HG03354 (cell line): Measurements from ENCODE around the gene HABP4.

Experiments used
- ATAC-seq: cut with Tn5 transposase; IDR thresholded peaks from one replicate; pipeline ENCODE4 v1.9.1; 2021; ENCODE audit warnings: mild to moderate bottlenecking; ENCODE audit not compliant: unreplicated experiment, poor library complexity, severe bottlenecking

HABP4 gene

GRCh38 chr9:96430377-96430776, 19.6 kb upstream of the HABP4 start:
- no peak for ATAC-seq

GRCh38 chr9:96435345-96435744, 14.6 kb upstream of the HABP4 start:
- no peak for ATAC-seq

- ATAC-seq: no peak
Observed at GRCh38 chr9:96436063-96436455, 13.9 kb upstream of the HABP4 start.

DNA sequence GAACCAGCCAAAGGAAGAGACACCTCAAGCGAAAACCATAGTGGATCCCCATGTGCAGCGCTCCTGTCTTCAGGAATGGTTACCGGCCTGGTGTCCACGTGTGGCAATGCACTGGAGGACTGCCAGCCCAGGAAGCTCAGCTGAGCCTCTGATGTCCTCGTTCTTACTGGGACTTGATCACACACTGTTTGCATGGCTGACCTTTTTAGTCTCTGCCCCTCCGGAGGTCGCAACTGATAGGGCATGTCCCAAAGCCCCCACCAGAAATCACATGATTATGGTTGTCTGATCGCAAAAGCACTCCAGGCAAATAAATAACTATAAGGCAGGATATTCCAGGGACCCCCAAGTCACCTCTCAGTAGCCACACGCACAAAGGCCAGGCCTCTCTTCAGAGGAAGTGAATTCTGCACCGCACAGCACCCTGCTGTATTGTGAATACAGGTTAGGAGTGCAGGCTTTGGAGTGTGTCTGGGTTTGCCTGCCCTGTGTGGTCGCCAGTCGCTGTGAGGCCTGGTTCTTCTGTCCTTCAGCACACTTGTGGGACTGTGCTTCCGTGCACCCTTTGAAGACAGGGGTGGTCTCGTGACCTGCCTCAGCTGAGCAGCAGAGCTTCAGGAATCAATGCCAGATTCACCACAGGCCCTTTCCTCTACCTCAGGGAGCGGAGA, 13.4 kb upstream of the HABP4 start:
- ATAC-seq: no peak

DNA sequence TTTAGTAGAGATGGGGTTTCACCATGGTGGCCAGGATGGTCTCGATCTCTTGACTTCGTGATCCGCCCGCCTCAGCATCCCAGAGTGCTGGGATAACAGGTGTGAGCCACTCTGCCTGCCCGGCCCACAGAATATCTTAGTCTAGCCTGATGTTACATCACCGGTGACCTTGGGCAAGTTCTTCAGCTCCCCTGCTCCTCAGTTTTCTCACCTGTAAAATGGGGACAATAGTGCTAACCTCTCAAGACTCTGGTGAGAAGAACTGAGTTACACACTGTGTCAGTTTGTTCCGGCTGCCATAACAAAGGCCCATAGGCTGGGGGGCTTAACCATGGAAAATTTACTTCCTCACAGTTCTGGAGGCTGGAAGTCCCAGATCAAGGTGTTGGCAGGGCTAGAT, 12.5 kb upstream of the HABP4 start:
- no peak for ATAC-seq

DNA sequence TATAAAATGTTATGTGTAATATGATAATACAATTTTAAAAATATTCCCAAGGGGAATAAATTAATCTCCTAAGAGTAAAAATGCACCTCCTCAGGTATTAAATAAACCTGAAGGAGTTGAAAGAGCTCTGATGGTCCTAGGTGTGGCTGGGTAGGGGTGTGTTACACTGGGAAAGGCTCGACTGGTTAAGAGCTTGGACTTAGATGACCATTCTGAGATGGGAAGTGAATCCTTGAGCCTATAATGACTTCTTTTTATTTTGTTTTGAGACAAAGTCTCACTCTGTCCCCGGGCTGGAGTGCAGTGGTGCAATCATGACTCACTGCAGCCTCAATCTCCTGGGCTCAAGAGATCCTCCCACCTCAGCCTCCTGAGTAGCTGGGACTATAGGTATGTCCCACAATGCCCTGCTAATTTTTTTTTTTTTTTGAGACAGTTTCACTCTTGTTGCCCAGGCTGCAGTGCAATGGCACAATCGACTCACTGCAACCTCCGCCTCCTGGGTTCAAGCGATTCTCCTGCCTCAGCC, 9.2 kb upstream of the HABP4 start:
- no peak for ATAC-seq

DNA sequence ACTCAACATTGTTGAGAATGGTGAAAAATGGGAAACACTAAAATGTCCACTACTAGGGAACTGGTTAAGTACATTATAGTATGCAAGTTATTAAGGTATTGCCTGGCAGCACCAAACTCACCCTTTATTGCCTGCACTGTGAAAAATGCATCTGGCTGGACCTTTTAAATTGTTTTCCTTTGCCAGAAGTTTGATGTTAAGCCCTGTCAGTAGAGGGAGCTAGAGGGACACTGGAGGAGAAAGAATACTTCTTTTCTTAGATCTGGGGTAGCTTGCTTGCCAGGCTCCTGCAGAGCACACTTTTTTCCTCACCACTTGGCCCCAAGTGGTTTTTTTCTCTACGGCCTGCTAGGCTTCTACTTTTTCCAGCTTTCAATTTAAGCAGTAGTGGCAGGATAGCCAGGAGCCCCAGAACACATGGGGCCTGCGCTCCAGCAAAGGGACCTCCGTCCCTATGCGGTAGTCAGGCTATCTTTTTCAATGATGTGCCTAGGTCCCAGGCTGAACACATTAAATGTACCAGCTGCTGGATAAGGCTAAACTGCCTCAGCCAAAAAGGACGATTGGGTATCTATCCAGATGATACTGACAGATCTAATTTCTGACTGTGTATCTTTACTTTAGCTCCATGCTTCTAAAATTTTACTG, 8.0 kb upstream of the HABP4 start:
- ATAC-seq: no peak

DNA sequence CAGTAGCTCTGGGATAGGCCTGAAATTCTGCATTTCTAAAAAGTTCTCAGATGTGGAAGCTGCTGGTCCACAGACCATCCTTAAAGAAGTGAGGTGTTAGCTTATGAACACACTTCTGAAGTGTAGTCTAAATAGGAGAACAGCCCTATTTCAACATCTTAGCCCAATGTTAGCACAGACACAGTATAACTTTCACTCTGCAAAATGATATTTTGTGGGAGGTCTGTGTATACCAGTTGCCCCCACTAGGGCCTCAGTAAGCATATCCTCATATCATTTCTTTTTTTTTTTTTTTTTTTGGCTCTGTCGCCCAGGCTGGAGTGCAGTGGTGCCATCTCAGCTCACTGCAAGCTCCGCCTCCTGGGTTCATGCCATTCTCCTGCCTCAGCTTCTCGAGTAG, 7.5 kb upstream of the HABP4 start:
- no peak for ATAC-seq

GRCh38 chr9:96447406-96447805, 2.6 kb upstream of the HABP4 start:
- no peak for ATAC-seq

DNA sequence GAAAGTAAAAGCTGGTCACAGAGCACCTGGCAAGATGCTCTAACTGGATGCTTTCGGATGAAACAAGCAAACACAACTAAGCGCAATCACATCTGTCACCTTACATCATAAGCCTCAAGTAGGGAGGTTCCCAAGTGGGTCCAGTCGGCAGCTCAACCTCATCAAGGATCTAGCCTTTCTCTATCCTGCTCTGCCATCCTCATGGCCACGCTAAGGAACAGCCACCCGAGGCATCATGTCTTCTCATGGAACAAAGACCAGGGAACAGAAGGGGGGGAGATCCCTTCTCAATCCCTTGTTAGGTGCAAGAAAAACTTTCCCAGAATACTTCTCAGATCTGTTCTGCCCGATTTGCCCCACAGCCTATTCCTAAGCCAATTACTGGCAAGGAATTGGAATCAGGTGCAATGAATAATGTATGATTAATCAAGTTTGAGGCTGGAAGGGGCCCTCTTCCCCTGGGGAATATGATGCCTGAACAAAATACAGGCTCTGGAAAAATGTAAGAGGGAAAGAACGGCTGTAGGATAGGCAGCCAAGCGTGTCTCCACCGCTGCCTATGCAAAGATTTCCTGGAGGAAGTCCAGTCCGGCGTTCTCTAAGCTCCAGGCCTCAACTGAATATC, 1.3 kb upstream of the HABP4 start:
- ATAC-seq: no peak

DNA sequence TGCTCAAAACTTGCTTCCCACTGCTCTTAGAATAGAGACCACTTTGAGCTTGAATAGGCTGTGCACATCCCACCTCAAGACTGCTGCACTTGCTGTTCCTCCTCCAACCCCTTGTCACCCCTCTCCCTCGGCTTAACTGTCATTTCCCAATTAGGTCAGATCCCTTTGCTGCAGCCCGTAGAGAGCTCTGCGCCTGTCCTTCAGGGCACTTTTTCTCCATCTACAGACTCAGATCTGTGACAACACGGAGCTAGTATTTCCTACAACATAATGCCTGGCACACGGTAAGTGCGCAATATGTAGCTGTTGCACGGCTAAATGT, 485 bp upstream of the HABP4 start:
- ATAC-seq: peak; percentile 21

DNA sequence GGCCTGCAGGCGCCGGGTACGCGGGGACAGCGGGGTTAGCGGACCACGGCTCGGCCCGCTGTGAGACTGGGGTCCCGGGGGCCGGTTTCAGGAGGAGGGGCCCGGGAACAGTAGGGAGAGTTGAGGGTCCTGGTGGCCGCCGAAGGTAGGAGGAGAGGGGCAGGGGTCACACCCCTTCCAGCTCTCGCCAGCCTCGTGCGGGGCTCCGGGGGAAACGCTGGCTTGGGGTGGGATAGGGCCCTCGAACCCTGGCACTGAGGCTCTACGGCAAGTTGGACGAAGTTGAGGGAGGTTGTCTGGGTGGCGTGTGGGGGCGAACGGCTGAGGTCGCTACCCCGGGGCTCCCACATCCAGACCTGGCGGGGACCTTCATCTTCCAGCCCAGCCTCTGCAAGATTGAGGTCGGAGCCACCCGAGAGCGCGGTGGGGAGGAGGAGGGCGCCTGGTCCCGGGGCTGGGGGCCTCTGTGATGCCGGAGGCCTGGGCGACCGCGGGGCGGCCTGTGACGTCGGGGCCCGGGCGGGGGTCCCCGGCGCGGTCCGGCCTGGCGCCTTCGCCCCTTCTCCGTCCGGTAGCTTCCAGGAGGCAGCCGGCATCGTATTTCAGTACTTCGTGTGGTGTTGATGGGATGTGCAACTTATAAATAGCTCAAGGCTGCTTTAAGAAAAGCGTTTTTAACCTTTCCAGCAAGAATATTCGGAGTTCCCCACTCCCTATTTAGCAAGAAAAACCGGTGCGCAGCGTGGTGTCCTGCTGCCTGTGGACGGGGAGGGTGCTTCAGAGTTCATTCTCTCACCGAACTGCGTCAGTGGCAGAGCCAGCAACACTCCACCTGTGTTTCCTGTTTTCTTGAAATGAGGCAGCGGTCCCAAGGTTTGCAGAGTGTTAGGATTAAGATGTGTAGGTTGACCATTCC, 902 bp downstream of the HABP4 start:
- ATAC-seq: peak; percentile 4

DNA sequence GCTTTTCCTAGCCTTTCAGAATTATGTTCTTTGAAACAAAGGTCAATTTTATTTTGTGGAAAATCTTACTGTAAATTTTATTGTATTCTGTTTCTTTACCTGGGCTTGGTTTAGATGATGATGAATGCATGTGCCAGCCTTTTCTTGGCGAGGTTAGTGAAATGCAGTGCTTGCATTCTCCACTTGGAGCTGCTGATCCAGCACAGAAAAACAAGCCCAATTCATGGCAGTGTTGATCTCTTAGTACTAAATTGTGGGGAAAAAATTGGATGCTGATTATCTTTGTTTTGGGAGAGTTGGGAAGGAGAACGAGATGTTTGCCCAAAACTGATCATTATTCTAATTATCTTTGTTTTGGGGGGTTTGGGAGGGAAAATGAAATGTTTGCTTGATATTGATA, 3.7 kb downstream of the HABP4 start:
- ATAC-seq: no peak

GRCh38 chr9:96457266-96457665, 7.3 kb downstream of the HABP4 start:
- ATAC-seq: no peak

GRCh38 chr9:96458226-96458625, 8.3 kb downstream of the HABP4 start:
- ATAC-seq: no peak

DNA sequence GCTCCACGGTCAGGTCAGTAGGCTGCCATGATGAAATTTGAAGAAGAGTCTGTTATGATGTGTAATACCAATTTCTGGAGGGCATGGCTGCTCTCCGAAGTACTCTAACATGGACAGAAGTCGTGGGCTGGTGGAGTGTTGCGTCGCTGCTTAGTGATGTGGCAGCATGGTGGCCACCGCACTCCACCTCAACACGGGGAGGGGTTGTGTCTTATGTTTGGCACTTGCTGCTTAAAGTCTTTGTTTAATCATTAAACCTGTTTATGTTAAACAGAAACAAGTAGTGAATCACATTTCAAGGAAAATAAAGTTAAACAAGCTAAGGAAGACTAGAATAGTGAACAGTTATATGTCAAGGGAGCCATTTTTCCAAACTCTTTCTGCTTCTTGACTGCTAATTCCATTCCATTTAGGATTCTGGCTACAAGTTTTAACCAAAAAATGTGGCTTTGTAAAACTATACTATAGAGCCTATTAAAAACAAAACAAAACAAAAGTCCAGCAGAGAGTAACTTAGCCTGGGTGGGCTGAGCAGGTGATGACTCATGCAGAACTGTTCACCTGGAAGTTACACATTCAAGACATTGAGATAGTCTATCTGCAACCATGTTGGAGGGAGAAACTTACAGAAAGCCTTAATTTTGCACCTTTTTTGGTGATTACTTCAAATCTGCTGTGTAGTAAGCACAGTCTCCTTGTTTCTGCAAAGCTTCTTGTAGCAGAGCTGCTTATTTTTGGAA, 9.5 kb downstream of the HABP4 start:
- no peak for ATAC-seq

- ATAC-seq: no peak
Observed at GRCh38 chr9:96460470-96460869, 10.5 kb downstream of the HABP4 start.

DNA sequence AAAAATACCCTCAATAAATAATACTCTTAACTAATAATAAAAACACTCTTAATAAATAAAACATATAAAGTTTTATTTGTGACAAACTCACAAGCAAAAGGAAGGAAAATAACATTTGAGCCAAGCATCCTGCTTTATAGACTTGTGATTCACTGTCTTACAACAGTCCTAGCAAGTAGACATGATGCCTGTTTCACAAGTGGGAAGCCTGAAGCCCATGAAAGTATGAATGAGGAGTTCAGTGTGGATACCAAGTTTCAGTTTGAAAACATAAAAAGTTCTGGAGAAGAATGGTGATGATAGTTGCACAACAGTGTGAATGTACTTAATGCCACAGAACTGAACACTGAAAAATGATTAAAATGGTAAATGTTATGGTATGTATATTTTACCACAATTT, 10.9 kb downstream of the HABP4 start:
- ATAC-seq: no peak

GRCh38 chr9:96461336-96461735, 11.4 kb downstream of the HABP4 start:
- no peak for ATAC-seq

- no peak for ATAC-seq
Observed at GRCh38 chr9:96462541-96462940, 12.6 kb downstream of the HABP4 start.
